K562 (cell line): ENCODE results near the gene TMEM176B. TPM values are rescaled to one million over a fixed set of nuclear protein-coding genes. Genes with fewer than 3 reads are reported as not detected.

ENCODE experiments used
- polyA plus RNA-seq, 8 experiments: library from polyadenylated mRNA; depleted of rRNA in 4 of 8; stranded (reverse) in 5 of 8; unstranded in 3 of 8; fragments of >200 nt; fragmentation: Nextera tagmentation in 2 of 8; fragmentation: Illumina TruSeq in 1 of 8; extraction: Ambion mirVana in 2 of 8; extraction: Trizol in 1 of 8; gene quantifications; 2 replicates each; pipeline versions ENCODE4 v1.2.1 to v1.2.3, GENCODE V29; 2011 to 2014; ENCODE audit warnings: inconsistent platforms in 1 of 8, missing spikeins in 1 of 8
- total RNA-seq, 7 experiments: library from RNA; depleted of rRNA in 6 of 7; stranded (reverse); fragments of >200 nt in 6 of 7; fragmentation: Illumina TruSeq in 2 of 7; extraction: Trizol in 2 of 7; gene quantifications; 2 replicates each; pipeline versions ENCODE4 v1.2.1 to v1.2.3, GENCODE V29; 2011 to 2021; ENCODE audit warnings: low replicate concordance in 1 of 7
- TF ChIP-seq, protein P1 (sequence below): fragments of 200-600 bp; sonication (generic); IDR thresholded peaks from one replicate; pipeline ENCODE4 v1.6.1; 2012; ENCODE audit warnings: mild to moderate bottlenecking, low read depth, low read length, inconsistent platforms

The TMEM176B gene
- total and polyA plus RNA-seq, 9 of the 15 experiments (the other 6 are each of a cell fraction or from before 2014, with no cell fraction given): 0.19 to 0.60 TPM; not detected in 7

GRCh38 chr7:150820148-150820547 is 20.0 kb upstream of the TMEM176B start (continued):
- TF ChIP-seq, protein P1, sequence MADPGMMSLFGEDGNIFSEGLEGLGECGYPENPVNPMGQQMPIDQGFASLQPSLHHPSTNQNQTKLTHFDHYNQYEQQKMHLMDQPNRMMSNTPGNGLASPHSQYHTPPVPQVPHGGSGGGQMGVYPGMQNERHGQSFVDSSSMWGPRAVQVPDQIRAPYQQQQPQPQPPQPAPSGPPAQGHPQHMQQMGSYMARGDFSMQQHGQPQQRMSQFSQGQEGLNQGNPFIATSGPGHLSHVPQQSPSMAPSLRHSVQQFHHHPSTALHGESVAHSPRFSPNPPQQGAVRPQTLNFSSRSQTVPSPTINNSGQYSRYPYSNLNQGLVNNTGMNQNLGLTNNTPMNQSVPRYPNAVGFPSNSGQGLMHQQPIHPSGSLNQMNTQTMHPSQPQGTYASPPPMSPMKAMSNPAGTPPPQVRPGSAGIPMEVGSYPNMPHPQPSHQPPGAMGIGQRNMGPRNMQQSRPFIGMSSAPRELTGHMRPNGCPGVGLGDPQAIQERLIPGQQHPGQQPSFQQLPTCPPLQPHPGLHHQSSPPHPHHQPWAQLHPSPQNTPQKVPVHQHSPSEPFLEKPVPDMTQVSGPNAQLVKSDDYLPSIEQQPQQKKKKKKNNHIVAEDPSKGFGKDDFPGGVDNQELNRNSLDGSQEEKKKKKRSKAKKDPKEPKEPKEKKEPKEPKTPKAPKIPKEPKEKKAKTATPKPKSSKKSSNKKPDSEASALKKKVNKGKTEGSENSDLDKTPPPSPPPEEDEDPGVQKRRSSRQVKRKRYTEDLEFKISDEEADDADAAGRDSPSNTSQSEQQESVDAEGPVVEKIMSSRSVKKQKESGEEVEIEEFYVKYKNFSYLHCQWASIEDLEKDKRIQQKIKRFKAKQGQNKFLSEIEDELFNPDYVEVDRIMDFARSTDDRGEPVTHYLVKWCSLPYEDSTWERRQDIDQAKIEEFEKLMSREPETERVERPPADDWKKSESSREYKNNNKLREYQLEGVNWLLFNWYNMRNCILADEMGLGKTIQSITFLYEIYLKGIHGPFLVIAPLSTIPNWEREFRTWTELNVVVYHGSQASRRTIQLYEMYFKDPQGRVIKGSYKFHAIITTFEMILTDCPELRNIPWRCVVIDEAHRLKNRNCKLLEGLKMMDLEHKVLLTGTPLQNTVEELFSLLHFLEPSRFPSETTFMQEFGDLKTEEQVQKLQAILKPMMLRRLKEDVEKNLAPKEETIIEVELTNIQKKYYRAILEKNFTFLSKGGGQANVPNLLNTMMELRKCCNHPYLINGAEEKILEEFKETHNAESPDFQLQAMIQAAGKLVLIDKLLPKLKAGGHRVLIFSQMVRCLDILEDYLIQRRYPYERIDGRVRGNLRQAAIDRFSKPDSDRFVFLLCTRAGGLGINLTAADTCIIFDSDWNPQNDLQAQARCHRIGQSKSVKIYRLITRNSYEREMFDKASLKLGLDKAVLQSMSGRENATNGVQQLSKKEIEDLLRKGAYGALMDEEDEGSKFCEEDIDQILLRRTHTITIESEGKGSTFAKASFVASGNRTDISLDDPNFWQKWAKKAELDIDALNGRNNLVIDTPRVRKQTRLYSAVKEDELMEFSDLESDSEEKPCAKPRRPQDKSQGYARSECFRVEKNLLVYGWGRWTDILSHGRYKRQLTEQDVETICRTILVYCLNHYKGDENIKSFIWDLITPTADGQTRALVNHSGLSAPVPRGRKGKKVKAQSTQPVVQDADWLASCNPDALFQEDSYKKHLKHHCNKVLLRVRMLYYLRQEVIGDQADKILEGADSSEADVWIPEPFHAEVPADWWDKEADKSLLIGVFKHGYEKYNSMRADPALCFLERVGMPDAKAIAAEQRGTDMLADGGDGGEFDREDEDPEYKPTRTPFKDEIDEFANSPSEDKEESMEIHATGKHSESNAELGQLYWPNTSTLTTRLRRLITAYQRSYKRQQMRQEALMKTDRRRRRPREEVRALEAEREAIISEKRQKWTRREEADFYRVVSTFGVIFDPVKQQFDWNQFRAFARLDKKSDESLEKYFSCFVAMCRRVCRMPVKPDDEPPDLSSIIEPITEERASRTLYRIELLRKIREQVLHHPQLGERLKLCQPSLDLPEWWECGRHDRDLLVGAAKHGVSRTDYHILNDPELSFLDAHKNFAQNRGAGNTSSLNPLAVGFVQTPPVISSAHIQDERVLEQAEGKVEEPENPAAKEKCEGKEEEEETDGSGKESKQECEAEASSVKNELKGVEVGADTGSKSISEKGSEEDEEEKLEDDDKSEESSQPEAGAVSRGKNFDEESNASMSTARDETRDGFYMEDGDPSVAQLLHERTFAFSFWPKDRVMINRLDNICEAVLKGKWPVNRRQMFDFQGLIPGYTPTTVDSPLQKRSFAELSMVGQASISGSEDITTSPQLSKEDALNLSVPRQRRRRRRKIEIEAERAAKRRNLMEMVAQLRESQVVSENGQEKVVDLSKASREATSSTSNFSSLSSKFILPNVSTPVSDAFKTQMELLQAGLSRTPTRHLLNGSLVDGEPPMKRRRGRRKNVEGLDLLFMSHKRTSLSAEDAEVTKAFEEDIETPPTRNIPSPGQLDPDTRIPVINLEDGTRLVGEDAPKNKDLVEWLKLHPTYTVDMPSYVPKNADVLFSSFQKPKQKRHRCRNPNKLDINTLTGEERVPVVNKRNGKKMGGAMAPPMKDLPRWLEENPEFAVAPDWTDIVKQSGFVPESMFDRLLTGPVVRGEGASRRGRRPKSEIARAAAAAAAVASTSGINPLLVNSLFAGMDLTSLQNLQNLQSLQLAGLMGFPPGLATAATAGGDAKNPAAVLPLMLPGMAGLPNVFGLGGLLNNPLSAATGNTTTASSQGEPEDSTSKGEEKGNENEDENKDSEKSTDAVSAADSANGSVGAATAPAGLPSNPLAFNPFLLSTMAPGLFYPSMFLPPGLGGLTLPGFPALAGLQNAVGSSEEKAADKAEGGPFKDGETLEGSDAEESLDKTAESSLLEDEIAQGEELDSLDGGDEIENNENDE: no peak
- TF ChIP-seq, all 486 proteins: peak for 0
